ENCODE results near the gene ACTA2. TPM values are rescaled to one million over a fixed set of nuclear protein-coding genes. Genes with fewer than 3 reads are reported as not detected.

ACTA2 gene
- total and polyA plus RNA-seq, 9 donors: 209 to 308 (median 267) TPM

DNA sequence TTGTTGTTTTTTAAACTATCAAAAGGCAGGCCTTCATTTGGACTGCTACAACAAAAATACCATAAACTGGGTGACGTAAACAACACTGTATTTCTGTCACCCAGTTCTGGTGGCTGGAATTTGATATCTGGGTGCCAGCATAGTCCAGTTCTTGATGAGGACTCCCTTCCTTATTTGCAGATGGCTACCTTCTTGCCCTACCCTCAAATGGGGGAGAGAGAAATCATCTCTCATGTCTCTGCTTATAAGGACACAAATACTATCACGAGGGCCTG, 25.2 kb downstream of the ACTA2 start:
- Histone ChIP-seq H3K4me3 (ENCODE audit: low read length) (no peak overlapping the region), H3K36me3 (ENCODE audit: control insufficient read depth, insufficient read depth, low read length) (no peaks in the 10 kb centered on the region), H3K27me3 (ENCODE audit: control insufficient read depth, insufficient read depth, low read length) (no peaks in the 10 kb centered on the region), H3K4me1 (ENCODE audit: control insufficient read depth, insufficient read depth, low read length) (peaks cover 15% of the 10 kb centered on the region), H3K27ac (ENCODE audit: low read length) (peak overlapping the region; percentile 93), H3K9me3 (replicated peaks; ENCODE audit: control insufficient read depth, low read depth, low read length) (no peaks in the 10 kb centered on the region)
- no peak for DNase-seq
- WGBS (ENCODE audit: insufficient coverage): no CpG with 5 or more reads among the region's 2 CpGs

DNA sequence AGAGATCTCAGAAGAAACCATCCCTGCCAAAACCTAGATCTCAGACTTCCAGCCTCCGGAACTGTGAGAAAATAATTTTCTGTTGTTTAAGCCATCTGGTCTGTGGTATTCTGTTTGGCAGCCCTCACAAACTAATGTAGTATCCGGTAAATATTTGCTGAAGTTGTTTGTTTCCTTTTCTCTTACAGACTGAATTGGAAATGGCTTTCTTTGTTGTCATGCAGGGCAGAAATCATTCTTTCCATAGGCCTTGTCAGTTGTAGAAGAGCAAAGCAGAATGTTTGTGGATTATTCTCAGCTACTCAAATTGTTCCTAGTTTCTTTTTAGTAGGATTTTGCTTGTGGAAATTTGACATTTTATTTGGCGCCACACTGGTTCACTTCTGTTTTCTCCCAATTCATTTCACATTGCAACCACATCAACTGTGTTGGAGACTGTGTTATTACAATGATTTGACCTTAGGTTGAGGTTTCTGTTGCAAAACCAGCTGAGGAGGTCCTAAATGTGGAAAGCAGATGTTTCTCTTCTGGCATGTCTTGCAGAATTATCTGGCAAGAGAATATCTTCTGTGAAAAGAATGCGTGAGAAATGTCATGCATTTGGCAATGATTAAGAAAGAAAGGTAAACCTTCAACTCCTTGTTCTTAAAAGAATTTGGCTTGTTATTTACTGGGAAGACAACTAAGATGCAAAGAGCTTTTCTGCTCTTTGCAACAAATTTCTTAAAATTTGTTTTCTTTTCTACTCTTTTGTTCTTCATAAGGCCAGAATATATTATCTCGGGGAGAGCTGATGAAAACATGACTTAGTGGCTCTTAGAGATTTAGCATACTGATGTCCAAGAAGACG, 25.8 kb downstream of the ACTA2 start:
- DNase-seq: peak; percentile 96
- Histone ChIP-seq H3K4me1 (ENCODE audit: control insufficient read depth, insufficient read depth, low read length) (peaks cover 14% of the 10 kb centered on the region), H3K36me3 (ENCODE audit: control insufficient read depth, insufficient read depth, low read length) (no peaks in the 10 kb centered on the region), H3K27ac (ENCODE audit: low read length) (peak overlapping the region; percentile 93), H3K4me3 (ENCODE audit: low read length) (no peak overlapping the region), H3K9me3 (replicated peaks; ENCODE audit: control insufficient read depth, low read depth, low read length) (no peaks in the 10 kb centered on the region), H3K27me3 (ENCODE audit: control insufficient read depth, insufficient read depth, low read length) (no peaks in the 10 kb centered on the region)
- WGBS (ENCODE audit: insufficient coverage): no CpG with 5 or more reads among the region's 6 CpGs

DNA sequence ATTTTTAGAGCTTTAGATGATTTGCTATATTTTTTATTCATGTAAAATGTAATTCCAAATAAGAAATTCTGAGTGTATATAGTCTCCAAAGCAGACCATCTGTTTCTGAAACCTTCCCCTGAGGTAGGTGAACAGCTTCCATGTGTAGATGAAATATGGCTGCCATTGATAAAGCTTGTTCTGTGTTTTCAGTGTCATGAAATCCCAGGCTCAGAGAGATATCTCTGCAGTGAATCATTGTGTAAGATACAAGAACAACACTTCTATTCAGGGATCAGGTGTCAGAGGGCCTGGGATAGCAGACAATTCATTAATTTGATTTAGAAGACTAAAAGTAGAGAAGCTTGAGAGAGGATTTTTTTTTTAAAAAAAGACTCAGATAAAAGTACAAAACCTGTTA, 29.1 kb downstream of the ACTA2 start:
- no peak overlapping the region for H3K4me3 ChIP-seq (ENCODE audit: low read length)
- H3K27me3 ChIP-seq (ENCODE audit: control insufficient read depth, insufficient read depth, low read length): no peaks in the 10 kb centered on the region
- H3K9me3 ChIP-seq (replicated peaks; ENCODE audit: control insufficient read depth, low read depth, low read length): no peaks in the 10 kb centered on the region
- no peaks in the 10 kb centered on the region for H3K36me3 ChIP-seq (ENCODE audit: control insufficient read depth, insufficient read depth, low read length)
- H3K27ac ChIP-seq (ENCODE audit: low read length): no peak overlapping the region
- DNase-seq: peak; percentile 42
- peaks cover 19% of the 10 kb centered on the region for H3K4me1 ChIP-seq (ENCODE audit: control insufficient read depth, insufficient read depth, low read length)

DNA sequence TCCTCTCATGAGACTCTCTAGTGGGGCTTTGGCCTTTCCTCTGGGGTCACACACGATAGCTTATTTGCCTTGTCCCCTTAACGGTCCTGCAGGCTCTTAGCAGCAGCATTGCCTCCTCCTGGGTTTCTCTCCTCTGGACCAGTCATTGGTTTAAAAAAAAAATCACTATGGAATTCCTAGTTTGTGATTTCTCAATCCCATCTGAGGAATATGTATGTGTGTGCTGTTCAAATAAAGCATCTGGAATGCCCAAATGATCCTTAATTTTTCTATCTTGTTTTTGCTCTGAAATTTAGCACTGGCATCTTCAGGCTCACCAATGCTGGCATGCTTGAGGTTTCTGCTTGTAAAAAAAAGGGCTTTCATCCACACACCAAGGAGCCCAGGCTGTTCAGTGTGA, 30.5 kb downstream of the ACTA2 start:
- no peaks in the 10 kb centered on the region for H3K27me3 ChIP-seq (ENCODE audit: control insufficient read depth, insufficient read depth, low read length)
- H3K9me3 ChIP-seq (replicated peaks; ENCODE audit: control insufficient read depth, low read depth, low read length): no peaks in the 10 kb centered on the region
- H3K36me3 ChIP-seq (ENCODE audit: control insufficient read depth, insufficient read depth, low read length): peaks cover 4% of the 10 kb centered on the region
- H3K4me3 ChIP-seq (ENCODE audit: low read length): no peak overlapping the region
- no CpG with 5 or more reads among the region's 2 CpGs for WGBS (ENCODE audit: insufficient coverage)
- no peak overlapping the region for H3K27ac ChIP-seq (ENCODE audit: low read length)
- no peak for DNase-seq
- peaks cover 15% of the 10 kb centered on the region for H3K4me1 ChIP-seq (ENCODE audit: control insufficient read depth, insufficient read depth, low read length)

DNA sequence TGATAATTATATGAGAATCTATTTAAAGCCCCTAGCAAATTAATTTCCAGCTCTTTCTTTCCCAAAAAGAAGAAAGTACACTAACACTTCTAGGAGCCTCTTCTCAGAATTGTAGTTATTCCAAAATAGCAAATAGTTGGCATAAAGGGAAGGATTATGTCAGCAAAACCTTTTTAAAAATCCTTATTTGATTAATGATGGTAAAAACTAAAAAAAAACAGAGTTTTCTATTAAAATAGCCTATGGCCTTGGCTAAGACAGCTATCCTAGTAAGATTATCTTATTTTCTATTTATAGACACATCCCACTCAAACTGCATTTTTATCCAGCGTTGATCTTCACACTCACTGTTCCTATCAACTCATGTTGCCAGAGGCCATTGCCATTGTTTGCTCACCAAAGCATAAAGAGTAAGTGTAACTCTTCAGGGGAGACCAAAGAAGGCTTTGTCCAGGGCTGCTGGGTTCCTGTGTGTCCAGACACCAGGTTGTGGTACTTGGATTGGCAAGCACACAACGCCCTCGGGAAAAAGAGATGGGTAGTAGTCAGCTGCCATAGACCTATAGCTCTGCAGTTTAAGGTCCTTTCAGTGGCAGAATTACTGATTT, 31.5 kb downstream of the ACTA2 start:
- Histone ChIP-seq H3K36me3 (ENCODE audit: control insufficient read depth, insufficient read depth, low read length) (peaks cover 4% of the 10 kb centered on the region), H3K27ac (ENCODE audit: low read length) (peak overlapping the region; percentile 37), H3K9me3 (replicated peaks; ENCODE audit: control insufficient read depth, low read depth, low read length) (no peaks in the 10 kb centered on the region), H3K27me3 (ENCODE audit: control insufficient read depth, insufficient read depth, low read length) (no peaks in the 10 kb centered on the region), H3K4me3 (ENCODE audit: low read length) (no peak overlapping the region), H3K4me1 (ENCODE audit: control insufficient read depth, insufficient read depth, low read length) (peaks cover 11% of the 10 kb centered on the region)
- peak; percentile 62 for DNase-seq
- WGBS (ENCODE audit: insufficient coverage): no CpG with 5 or more reads among the region's 3 CpGs

DNA sequence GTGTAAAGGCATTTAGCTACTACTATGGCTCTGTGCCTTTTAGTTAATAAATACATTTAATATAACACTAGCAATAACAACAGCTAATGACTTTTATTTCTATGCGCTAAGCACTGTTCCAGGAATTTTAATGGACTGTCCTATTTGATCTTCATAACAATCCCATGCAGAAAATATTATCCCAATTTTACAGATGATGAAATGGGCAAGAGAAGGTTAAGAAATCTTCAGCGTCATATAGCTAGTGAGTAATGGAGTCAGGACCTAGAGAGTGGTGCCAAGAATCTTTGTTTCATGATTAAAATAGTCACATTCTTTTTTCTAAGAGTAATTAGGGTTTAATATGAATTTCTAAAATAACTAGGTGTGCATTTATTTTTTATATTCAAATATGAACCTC, 32.4 kb downstream of the ACTA2 start:
- no peak for DNase-seq
- WGBS (ENCODE audit: insufficient coverage): no CpG with 5 or more reads among the region's 2 CpGs
- Histone ChIP-seq H3K9me3 (replicated peaks; ENCODE audit: control insufficient read depth, low read depth, low read length) (no peaks in the 10 kb centered on the region), H3K27me3 (ENCODE audit: control insufficient read depth, insufficient read depth, low read length) (no peaks in the 10 kb centered on the region), H3K36me3 (ENCODE audit: control insufficient read depth, insufficient read depth, low read length) (peaks cover 6% of the 10 kb centered on the region), H3K27ac (ENCODE audit: low read length) (no peak overlapping the region), H3K4me1 (ENCODE audit: control insufficient read depth, insufficient read depth, low read length) (peaks cover 5% of the 10 kb centered on the region), H3K4me3 (ENCODE audit: low read length) (no peak overlapping the region)

DNA sequence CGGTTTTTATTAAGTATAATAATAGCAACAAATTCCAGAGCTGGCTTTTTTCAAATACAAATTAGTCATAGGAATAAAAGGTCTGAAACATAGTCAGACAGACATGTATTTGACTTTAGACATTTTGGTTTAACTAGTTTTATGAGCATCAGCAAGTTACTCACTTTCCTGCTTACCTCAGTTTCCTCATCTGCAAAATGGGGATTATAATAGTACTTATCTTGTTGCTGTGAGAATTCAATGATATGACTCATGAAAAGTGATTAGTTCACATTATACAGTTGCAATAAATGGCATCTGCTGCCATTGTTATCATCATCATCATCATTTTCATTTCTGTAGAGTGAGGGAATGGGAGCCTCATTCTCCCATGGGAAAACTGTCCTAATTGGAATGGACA, 33.5 kb downstream of the ACTA2 start:
- Histone ChIP-seq H3K36me3 (ENCODE audit: control insufficient read depth, insufficient read depth, low read length) (peaks cover 6% of the 10 kb centered on the region), H3K27me3 (ENCODE audit: control insufficient read depth, insufficient read depth, low read length) (no peaks in the 10 kb centered on the region), H3K27ac (ENCODE audit: low read length) (no peak overlapping the region), H3K4me1 (ENCODE audit: control insufficient read depth, insufficient read depth, low read length) (peaks cover 5% of the 10 kb centered on the region), H3K9me3 (replicated peaks; ENCODE audit: control insufficient read depth, low read depth, low read length) (no peaks in the 10 kb centered on the region), H3K4me3 (ENCODE audit: low read length) (no peak overlapping the region)
- no CpG with 5 or more reads among the region's 1 CpG for WGBS (ENCODE audit: insufficient coverage)
- no peak for DNase-seq

DNA sequence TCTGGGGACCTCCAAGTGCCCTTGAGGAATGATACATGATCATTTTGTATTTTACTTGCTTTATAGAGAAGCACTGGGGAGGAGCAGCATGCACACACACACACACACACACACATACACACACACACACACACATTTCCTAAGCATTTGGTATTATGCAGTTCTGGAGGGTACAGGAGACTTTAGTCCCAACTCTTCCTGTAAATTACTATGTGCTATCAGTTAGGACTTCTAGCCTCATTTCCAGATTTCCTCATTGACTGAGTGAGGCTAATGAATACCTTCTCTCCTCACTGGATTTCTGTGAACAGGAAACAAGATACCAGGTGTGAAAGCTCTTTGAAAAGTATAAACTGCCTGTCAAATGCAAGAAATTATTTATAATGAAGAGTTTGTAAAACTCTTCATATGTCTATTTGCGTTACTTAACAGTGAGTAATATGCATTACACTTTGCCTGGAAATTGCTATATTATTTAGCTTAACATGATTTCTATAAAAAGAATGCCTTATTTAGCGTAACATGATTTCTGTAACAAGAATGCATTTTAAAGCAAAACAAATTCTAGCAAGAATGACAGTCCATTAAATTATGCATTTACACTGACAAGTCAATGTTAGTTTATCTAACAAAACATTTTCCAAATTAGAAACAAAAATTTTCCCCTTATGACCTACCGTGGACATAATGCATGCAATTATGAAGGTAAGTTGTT, 34.2 kb downstream of the ACTA2 start:
- Histone ChIP-seq H3K36me3 (ENCODE audit: control insufficient read depth, insufficient read depth, low read length) (peaks cover 6% of the 10 kb centered on the region), H3K27me3 (ENCODE audit: control insufficient read depth, insufficient read depth, low read length) (no peaks in the 10 kb centered on the region), H3K4me3 (ENCODE audit: low read length) (no peak overlapping the region), H3K9me3 (replicated peaks; ENCODE audit: control insufficient read depth, low read depth, low read length) (no peaks in the 10 kb centered on the region), H3K4me1 (ENCODE audit: control insufficient read depth, insufficient read depth, low read length) (peaks cover 5% of the 10 kb centered on the region), H3K27ac (ENCODE audit: low read length) (no peak overlapping the region)
- no CpG with 5 or more reads among the region's 3 CpGs for WGBS (ENCODE audit: insufficient coverage)
- no peak for DNase-seq

DNA sequence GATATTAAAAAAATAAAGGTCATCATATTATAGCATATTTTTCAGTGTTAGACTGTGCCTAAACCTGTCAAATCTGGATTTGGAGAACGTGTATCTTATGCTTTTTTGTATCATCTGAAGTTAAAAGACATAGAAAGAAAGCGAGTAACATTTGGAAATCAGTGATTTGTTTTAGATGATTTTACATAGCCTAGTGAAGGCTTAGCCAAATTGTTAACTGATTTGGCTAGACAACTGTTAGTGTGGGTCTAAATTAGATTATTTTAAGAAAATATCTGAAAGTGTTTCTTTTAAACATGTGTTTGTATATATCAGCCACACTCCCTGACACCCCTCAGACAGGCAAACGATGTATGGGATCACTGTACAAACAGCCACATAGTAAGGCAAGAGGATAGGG, 35.6 kb downstream of the ACTA2 start:
- no peak overlapping the region for H3K4me3 ChIP-seq (ENCODE audit: low read length)
- DNase-seq: no peak
- no peaks in the 10 kb centered on the region for H3K9me3 ChIP-seq (replicated peaks; ENCODE audit: control insufficient read depth, low read depth, low read length)
- 100% methylated on average over 1 of the region's 3 CpGs for WGBS (ENCODE audit: insufficient coverage)
- H3K4me1 ChIP-seq (ENCODE audit: control insufficient read depth, insufficient read depth, low read length): peaks cover 9% of the 10 kb centered on the region
- H3K27ac ChIP-seq (ENCODE audit: low read length): no peak overlapping the region
- H3K36me3 ChIP-seq (ENCODE audit: control insufficient read depth, insufficient read depth, low read length): peaks cover 6% of the 10 kb centered on the region
- no peaks in the 10 kb centered on the region for H3K27me3 ChIP-seq (ENCODE audit: control insufficient read depth, insufficient read depth, low read length)

DNA sequence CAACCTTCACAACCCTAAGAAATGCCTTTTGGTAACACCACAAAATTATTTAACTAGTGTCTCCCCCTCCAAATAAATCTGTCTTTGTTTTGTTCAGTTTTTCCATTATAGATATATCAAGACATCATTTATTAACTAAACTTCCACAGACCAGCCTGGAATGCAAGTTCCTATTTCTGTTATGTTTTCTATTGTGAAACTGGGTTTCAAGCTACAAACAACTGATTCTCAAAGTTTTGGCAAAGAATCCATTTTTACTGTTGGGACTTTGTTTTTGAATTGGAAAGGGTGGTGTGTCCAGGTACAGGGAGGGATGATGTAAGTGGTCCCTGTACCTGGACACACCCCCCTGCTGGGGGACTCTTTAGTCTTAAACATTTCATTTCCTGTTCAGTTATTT, 36.3 kb downstream of the ACTA2 start:
- no peak for DNase-seq
- H3K36me3 ChIP-seq (ENCODE audit: control insufficient read depth, insufficient read depth, low read length): peaks cover 6% of the 10 kb centered on the region
- no peaks in the 10 kb centered on the region for H3K27me3 ChIP-seq (ENCODE audit: control insufficient read depth, insufficient read depth, low read length)
- H3K4me1 ChIP-seq (ENCODE audit: control insufficient read depth, insufficient read depth, low read length): peaks cover 8% of the 10 kb centered on the region
- H3K4me3 ChIP-seq (ENCODE audit: low read length): no peak overlapping the region
- H3K9me3 ChIP-seq (replicated peaks; ENCODE audit: control insufficient read depth, low read depth, low read length): no peaks in the 10 kb centered on the region
- H3K27ac ChIP-seq (ENCODE audit: low read length): no peak overlapping the region

Data from muscle of leg (tissue), 11 donors.